HG03103 (cell line): ENCODE data around the gene RBFOX1.

Experiments used
- ATAC-seq: cut with Tn5 transposase; IDR thresholded peaks from one replicate; pipeline ENCODE4 v1.9.1; 2021; ENCODE audit warnings: low read depth; ENCODE audit not compliant: unreplicated experiment

The RBFOX1 gene

GRCh38 chr16:7332611-7333010, at the start of gene RBFOX1:
RBFOX1 (plus strand) TSS chr16:7332845.
- no peak for ATAC-seq

- no peak for ATAC-seq
These were observed 47.9 kb upstream of the RBFOX1 start for GRCh38 chr16:7284780-7285179.

GRCh38 chr16:7285520-7285919, 47.1 kb upstream of the RBFOX1 start:
- no peak for ATAC-seq

GRCh38 chr16:7289299-7289698, 43.3 kb upstream of the RBFOX1 start:
- no peak for ATAC-seq

- no peak for ATAC-seq
These were observed 42.0 kb upstream of the RBFOX1 start for GRCh38 chr16:7290682-7291081.

- ATAC-seq: no peak
These were observed 38.6 kb upstream of the RBFOX1 start for GRCh38 chr16:7294020-7294419.

- no peak for ATAC-seq
These were observed 29.5 kb upstream of the RBFOX1 start for GRCh38 chr16:7303052-7303610.

- no peak for ATAC-seq
These were observed 28.9 kb upstream of the RBFOX1 start for GRCh38 chr16:7303660-7304200.

- ATAC-seq: no peak
These were observed 28.4 kb upstream of the RBFOX1 start for GRCh38 chr16:7304279-7304678.

- no peak for ATAC-seq
These were observed 27.7 kb upstream of the RBFOX1 start for GRCh38 chr16:7304958-7305357.

- no peak for ATAC-seq
These were observed 19.5 kb upstream of the RBFOX1 start for GRCh38 chr16:7313170-7313569.

- ATAC-seq: no peak
These were observed 18.5 kb upstream of the RBFOX1 start for GRCh38 chr16:7314163-7314562.

GRCh38 chr16:7315813-7316212, 16.8 kb upstream of the RBFOX1 start:
- no peak for ATAC-seq

GRCh38 chr16:7316281-7316888, 16.3 kb upstream of the RBFOX1 start:
- ATAC-seq: no peak

- no peak for ATAC-seq
These were observed 14.7 kb upstream of the RBFOX1 start for GRCh38 chr16:7317982-7318381.

GRCh38 chr16:7318686-7319085, 14.0 kb upstream of the RBFOX1 start:
- ATAC-seq: no peak

- ATAC-seq: no peak
These were observed 13.1 kb upstream of the RBFOX1 start for GRCh38 chr16:7319514-7319913.

- no peak for ATAC-seq
These were observed 11.0 kb upstream of the RBFOX1 start for GRCh38 chr16:7321661-7322060.

- no peak for ATAC-seq
These were observed 8.3 kb upstream of the RBFOX1 start for GRCh38 chr16:7324321-7324720.

GRCh38 chr16:7325834-7326233, 6.8 kb upstream of the RBFOX1 start:
- no peak for ATAC-seq

GRCh38 chr16:7330709-7331108, 1.9 kb upstream of the RBFOX1 start:
- ATAC-seq: no peak

GRCh38 chr16:7331997-7332396, 648 bp upstream of the RBFOX1 start:
- no peak for ATAC-seq
